Stimulated activated CD8-positive, alpha-beta memory T cell treated with anti-CD3 and anti-CD28 coated beads, Interleukin-2, amount 100 ng/mL, for 48 hours (primary cell): ENCODE data around the gene ITPK1.

ENCODE experiments used
- DNase-seq, 2 donors: peaks; one replicate each; pipeline ENCODE4 v3.0.0-alpha.2; 2020; ENCODE audit warnings: low read depth in 2 of 2

Gene ITPK1

DNA sequence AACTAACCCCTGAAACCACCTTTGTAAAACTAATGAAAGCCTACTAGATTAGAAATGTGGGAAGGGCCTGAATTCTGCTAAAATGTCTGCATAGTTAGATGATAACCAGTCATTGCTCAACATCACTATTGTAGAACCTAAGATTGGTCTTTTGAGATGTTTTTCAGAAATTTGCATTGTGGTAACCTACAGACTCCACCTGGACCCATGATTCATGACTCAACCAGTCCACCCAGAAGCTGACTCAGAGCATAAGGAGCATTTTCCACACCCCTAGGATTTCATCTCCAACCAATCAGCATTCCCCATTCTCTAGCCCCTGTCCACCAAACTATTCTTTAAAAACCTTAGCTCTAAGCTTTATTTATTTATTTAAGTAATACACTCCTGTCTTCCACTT is 223.1 kb downstream of the ITPK1 start:
- no peak for DNase-seq

DNA sequence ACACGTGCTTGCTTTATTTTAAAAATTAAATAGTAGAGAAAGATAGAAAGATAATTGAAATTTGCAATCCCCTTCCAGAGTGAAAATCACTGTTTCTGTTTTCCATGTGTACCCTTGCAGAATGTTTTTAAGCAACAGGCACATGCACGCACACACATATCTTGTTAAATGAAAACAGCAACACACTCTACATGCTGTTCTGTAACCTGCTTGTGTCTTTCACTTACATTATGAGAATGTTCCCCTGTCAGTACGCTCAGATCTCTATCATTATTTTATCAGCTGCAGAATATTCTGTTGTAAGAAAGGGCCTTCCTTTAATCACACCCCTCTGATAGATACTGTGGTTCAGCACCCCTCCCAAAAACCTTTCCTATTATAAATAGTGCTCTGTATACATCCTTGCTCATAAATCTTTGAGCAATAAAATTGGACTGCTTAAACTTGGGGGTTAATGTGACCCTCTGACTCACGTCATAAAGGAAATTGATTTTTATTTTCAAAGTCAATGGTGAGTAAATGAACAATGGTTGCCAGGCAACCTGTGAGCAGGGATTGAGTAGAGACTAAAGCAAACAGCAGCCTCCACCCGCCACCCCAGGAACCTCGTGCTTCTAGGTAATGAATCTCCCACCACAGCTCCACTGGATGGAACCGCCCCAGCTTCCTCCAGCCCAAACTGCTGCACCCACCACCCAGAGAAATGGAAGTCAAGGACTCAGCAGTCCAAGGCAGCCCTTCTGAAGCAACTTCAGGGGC is 224.7 kb downstream of the ITPK1 start:
- no peak for DNase-seq

DNA sequence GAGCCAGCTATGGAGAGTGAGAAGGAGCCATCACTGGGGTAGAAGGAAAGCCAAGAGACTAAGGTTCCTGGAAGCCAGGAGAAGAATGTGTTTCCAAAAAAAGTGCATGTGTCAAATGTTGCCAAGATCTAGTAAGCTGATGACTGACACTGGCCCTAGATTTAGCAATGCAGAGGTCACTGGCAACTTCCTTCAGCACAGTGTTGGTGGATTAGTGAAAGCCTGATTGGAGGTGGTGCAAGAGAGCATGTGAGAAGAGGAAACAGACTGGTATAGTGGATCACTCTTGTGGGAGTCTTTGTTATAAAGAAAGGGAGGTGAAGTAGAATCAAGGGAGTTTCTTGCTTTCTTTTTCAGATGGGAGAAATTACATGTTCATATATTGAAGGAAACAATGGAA is 226.8 kb downstream of the ITPK1 start:
- no peak for DNase-seq

DNA sequence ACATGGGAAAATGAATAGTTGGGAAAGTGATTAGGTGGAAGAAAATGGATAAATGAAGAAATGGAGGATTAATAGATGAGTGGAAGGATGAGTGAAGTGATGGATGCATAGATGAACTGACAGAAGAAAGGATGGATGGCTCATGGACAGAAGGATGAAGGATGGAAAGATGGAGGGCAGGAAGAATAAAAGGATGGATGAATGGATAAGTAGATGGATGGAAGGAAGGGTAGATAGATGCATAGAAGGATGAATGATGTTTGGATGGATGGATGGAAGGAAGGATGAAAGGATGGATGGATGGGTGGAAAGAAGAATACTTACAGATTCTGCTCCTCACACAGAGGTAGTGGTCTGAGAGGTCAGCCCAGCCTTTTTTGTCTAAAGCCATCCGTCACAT is 228.6 kb downstream of the ITPK1 start:
- DNase-seq, result no peak
